ENCODE results near the gene PATZ1.

DNA sequence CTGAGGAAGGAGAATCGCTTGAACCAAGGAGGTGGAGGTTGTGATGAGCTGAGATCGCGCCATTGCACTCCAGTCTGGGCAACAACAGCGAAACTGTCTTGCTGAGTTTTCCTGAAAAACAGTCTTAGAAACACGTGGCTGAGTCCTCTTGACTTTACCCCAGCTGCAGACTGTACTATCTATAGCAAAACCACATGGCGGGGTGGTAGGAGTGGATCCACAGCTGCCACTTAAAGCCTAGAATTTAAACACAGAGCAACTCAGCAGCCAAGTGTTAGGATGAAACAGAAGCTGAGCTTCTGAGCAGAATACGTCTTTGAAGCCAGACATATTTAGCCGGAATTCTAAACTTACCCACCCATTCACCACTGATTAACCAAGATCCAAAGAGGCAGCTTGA, 14.1 kb downstream of the PATZ1 start:
- TF ChIP-seq, protein P1, sequence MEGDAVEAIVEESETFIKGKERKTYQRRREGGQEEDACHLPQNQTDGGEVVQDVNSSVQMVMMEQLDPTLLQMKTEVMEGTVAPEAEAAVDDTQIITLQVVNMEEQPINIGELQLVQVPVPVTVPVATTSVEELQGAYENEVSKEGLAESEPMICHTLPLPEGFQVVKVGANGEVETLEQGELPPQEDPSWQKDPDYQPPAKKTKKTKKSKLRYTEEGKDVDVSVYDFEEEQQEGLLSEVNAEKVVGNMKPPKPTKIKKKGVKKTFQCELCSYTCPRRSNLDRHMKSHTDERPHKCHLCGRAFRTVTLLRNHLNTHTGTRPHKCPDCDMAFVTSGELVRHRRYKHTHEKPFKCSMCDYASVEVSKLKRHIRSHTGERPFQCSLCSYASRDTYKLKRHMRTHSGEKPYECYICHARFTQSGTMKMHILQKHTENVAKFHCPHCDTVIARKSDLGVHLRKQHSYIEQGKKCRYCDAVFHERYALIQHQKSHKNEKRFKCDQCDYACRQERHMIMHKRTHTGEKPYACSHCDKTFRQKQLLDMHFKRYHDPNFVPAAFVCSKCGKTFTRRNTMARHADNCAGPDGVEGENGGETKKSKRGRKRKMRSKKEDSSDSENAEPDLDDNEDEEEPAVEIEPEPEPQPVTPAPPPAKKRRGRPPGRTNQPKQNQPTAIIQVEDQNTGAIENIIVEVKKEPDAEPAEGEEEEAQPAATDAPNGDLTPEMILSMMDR (conservative IDR thresholded peaks at IDR 0.05 in 1 of 2, IDR thresholded peaks at IDR 0.05 in 1 of 2; ENCODE audit: low read depth in 1 of 2, low read length in 2 of 2) = no peak
- TF ChIP-seq EZH2 (IDR thresholded peaks at IDR 0.05; ENCODE audit: low read length, missing control alignments) = no peak
